Vagina (tissue), 2 donors: ENCODE data around the gene CD226.

Experiments
- CTCF ChIP-seq, 3 experiments: fragments of 450-650 bp in 2 of 3; fragments of 200-600 bp in 1 of 3; sonication (generic) in 1 of 3; IDR thresholded peaks; one replicate each; pipeline ENCODE4 v1.5.1; 2017 to 2019; ENCODE audit warnings: antibody characterized with exemption in 3 of 3, mild to moderate bottlenecking in 2 of 3, moderate library complexity in 2 of 3
- POLR2AphosphoS5 ChIP-seq, 2 donors: sonication (generic); formaldehyde crosslinking; IDR thresholded peaks; one replicate each; pipeline ENCODE4 v1.9.0; 2017; ENCODE audit warnings: antibody characterized with exemption in 2 of 2, mild to moderate bottlenecking in 2 of 2, low read depth in 1 of 2; ENCODE audit not compliant: insufficient read depth in 1 of 2

GRCh38 chr18:69804776-69805501 is 142.7 kb downstream of the CD226 start:
- no peak for TF ChIP-seq CTCF (IDR thresholded peaks at IDR 0.05)
- no peak for TF ChIP-seq POLR2AphosphoS5 (IDR thresholded peaks at IDR 0.05; ENCODE audit: insufficient read depth in 1 of 2, low read depth in 1 of 2)
